Natural killer cell (primary cell): ENCODE results near the gene RNASE11. TPM values are rescaled to one million over a fixed set of nuclear protein-coding genes. Genes with fewer than 3 reads are reported as not detected.

Source experiments
- total RNA-seq, 4 donors: library from RNA; stranded (reverse); fragments of 120-200 nt in 1 of 4; gene quantifications; one replicate each; pipeline versions ENCODE4 v1.2.3 to v1.2.4, GENCODE V29; 2013 to 2022

Gene RNASE11
- total RNA-seq, 3 donors from 2014 or later (not counting 1 experiment from before 2014, with no cell fraction given): not detected

Other genes with a start within 250 kb of the RNASE11 start
- gene PARP2, start 244.4 kb downstream of the RNASE11 start, total RNA-seq: 10 to 100 TPM; 18.2 to 28.3 (median 22.2) TPM
- 10 to 100 TPM; 76.3 to 83.2 (median 80.8) TPM for gene TEP1, start 174.5 kb downstream of the RNASE11 start, total RNA-seq
- under 1 TPM; 0.25 to 0.97 (median 0.31) TPM for gene KLHL33, start 151.8 kb downstream of the RNASE11 start, total RNA-seq
- 10 to 100 TPM; 60.1 to 65.4 (median 63.3) TPM for gene OSGEP, start 133.2 kb downstream of the RNASE11 start, total RNA-seq
- 10 to 100 TPM; 66.0 to 77.6 (median 74.9) TPM for gene APEX1, start 132.8 kb downstream of the RNASE11 start, total RNA-seq
- 10 to 100 TPM; 61.5 to 68.2 (median 63.3) TPM for gene PIP4P1, start 126.6 kb downstream of the RNASE11 start, total RNA-seq
- 10 to 100 TPM; 49.5 to 76.8 (median 51.8) TPM for gene PNP, start 118.6 kb downstream of the RNASE11 start, total RNA-seq
- gene RNASE10, start 82.5 kb downstream of the RNASE11 start, total RNA-seq: 1 to 10 TPM in 1 of 3 donors, under 1 TPM in 1, not detected in 1; 0.96 to 1.1 TPM
- not detected for gene RNASE9, start 27.0 kb downstream of the RNASE11 start, total RNA-seq
- gene RNASE12, start 3.4 kb upstream of the RNASE11 start, total RNA-seq: not detected
- not detected for gene OR6S1, start 53.7 kb upstream of the RNASE11 start, total RNA-seq
- under 1 TPM in 2 of 3 donors, not detected in 1; 0.60 to 0.68 TPM for gene RNASE4, start 96.6 kb upstream of the RNASE11 start, total RNA-seq
- gene ANG, start 100.8 kb upstream of the RNASE11 start, total RNA-seq: under 1 TPM in 1 of 3 donors, not detected in 2; 0.35 TPM
- gene EDDM3A, start 157.9 kb upstream of the RNASE11 start, total RNA-seq: not detected
- not detected for gene EDDM3B, start 180.4 kb upstream of the RNASE11 start, total RNA-seq
- gene RNASE6, start 193.3 kb upstream of the RNASE11 start, total RNA-seq: 1 to 10 TPM; 1.9 to 5.1 (median 4.9) TPM
- gene RNASE1, start 214.8 kb upstream of the RNASE11 start, total RNA-seq: not detected